HG03460 (cell line): ENCODE data around the gene DHX35.
A peak's percentile ranks its signal among the peaks of the same experiment; 100 is the strongest.
"Not testable (repeated sequence)": the region's sequence is repeated elsewhere in the genome, so short reads cannot be mapped to it uniquely, and the experiment has no call there.

Experiments
- ATAC-seq: cut with Tn5 transposase; IDR thresholded peaks from one replicate; pipeline ENCODE4 v1.9.1; 2021; ENCODE audit not compliant: unreplicated experiment

The DHX35 gene

GRCh38 chr20:38975539-38976120 lies 13.5 kb downstream of the DHX35 start:
- ATAC-seq = no peak

- ATAC-seq = no peak
Observed at GRCh38 chr20:38979434-38979833, 17.3 kb downstream of the DHX35 start.

- no peak for ATAC-seq
Observed at GRCh38 chr20:38979842-38980241, 17.7 kb downstream of the DHX35 start.

DNA sequence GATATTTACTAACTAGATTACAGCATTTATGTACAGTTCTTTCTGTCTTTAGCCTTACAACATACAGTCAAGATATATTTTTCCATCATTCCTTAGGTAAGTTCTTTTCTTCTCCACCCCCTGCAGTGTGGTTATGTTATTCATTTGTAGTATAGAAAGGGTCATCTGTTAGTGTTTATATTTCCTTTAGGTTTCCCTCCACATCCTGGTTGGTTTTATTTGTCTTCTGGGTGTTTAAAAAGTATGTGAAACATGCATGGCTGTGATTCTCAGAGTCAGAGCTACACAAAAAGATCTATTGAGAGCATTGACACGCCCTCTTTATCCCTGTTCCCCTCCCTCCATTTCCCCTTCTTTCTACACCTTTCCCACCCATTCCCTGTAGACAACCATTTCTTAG lies 20.1 kb downstream of the DHX35 start:
- no peak for ATAC-seq

- no peak for ATAC-seq
Observed at GRCh38 chr20:38985060-38985459, 22.9 kb downstream of the DHX35 start.

DNA sequence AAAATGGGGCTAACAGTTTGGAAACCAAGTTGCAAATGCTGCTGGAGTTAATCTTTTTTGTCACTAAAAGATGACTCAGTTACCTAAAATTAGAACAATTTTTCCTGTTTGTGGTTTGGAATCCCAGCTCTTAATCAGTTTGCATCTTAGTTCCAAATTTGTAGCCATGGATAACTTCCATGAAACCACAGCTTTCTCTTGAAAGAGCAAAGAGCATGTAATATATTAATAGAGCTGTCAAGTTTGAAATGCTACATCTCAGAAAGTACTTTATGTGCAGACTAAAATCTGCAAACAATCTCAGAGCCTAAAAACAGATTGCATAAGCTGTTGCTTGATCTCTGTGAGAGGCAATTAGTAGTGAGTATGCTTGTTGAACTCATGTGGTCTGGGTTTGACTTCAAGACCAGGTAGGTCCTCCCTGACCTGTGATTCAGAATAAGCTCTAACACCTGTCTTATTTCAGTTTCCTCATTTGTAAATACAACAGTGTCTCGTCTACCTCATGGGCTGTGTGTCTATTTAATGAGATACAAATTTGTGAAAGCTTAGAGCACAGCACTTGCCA lies 23.5 kb downstream of the DHX35 start:
- ATAC-seq = no peak

DNA sequence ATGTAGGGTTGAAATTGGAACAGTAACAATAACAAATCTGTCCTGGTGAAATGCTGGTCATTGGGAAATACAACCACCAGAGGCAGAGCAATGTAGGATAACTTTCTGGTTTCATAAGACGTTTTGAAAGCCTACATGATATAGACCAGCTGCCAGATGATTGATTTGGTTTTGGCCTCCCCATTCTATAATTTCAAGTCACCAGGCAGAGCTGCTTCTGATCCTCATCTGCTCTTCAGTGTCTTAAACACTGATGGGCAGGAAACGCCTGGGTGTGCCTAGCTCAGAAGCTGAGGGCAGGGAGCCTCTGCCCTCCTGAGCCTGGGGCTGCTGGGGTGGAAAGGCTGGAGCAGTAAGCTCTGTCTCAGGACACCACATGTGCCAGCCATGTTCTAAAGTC lies 24.5 kb downstream of the DHX35 start:
- ATAC-seq = no peak

DNA sequence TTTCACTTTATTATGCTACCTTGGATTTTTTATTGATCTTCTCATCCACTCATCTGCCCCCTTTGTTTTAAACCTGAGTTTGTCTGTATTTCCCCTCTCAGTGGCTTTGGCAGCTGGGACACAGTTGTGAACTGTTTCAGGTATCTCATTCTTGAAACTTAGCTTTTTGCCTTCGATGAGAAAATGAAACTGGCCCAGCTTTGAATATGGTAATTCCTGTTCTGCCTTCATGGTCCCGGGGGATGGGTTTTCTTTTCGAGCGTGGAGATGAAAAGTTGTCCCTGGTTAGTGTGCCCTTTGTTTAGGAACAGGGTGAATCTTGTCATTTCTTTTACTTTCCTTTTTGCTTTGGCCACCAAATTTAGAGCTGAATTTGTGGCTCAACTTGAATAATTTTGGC lies 25.6 kb downstream of the DHX35 start:
- peak; percentile 71 for ATAC-seq

- no peak for ATAC-seq
Observed at GRCh38 chr20:38990728-38991127, 28.6 kb downstream of the DHX35 start.

DNA sequence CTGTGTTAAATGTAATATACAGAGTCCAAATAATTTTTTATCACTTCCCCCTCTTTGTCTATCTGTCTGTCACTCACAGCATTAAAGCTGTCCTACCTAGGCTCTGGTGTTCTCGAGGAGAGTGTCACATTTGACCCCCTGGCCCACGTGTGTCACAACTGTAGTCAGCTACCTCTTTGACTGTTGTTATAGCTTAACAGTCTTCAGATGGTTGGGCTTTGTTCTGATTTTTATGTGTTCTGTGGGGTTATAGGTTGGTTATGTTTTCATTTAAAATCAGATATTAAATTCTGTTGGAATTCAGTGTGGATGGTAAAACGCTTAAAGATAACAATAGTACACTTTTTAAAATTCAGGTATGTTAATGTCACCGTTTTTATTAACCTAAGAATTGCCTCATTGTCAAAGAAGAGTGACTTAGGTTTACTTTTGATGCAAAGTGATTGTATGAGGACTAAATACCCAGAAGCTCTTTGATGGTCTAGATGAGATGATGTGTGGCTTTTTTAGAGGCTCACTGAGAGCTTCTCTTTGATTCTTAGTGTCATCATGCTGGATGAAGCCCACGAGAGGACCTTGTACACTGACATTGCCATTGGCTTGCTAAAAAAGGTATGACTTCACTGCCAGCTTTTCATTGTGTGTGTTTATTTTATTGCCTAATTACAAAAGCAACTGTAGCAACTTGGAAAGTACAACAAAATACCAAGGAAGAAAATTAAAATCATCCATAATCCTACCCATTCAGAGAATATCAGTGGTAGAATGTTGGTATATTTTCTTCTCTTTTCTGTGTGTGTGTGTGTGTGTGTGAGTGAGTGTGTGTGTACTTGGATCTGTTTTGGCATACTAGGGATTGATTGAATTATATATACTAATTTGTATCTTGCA lies 29.9 kb downstream of the DHX35 start:
- no peak for ATAC-seq

DNA sequence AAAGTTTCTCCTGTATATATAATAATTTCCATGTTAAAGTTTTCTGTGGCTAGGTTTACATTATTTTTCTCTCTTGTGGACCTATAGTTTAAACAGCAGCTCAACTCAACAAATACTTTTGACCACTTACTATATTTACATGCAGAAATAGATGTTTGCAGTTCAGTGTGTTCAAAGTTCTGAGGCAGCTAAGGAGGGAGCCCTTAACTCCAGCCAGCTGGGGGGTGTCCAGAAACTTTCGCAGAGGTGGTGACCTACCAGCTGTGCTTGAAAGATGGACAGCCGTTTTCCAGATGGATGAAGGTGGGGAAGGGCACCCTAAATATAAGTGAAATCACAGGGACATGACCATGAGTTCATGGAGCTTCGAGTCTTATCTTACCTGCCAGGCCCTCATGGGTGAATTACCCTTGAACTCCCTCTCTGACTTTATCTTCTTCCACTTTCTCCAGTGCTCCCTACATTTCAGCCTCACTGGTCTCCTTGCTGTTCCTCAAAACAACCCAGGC lies 33.4 kb downstream of the DHX35 start:
- ATAC-seq = no peak

DNA sequence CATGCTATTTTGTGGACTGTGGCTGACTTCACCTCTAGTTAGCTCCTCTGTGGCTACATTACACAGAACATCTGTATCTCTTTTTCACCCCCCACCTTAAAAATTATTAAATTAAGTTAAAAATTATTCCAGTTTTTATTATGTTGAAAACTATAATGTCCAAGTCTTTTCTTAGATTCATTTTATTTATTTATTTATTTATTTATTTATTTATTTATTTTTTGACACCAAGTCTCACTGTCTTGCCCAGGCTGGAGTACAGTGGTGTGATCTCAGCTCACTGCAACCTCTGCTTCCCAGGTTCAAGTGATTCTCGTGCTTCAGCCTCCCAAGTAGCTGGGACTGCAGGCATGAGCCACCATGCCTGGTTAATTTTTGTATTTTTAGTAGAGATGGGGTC lies 34.7 kb downstream of the DHX35 start:
- not testable (repeated sequence) for ATAC-seq

DNA sequence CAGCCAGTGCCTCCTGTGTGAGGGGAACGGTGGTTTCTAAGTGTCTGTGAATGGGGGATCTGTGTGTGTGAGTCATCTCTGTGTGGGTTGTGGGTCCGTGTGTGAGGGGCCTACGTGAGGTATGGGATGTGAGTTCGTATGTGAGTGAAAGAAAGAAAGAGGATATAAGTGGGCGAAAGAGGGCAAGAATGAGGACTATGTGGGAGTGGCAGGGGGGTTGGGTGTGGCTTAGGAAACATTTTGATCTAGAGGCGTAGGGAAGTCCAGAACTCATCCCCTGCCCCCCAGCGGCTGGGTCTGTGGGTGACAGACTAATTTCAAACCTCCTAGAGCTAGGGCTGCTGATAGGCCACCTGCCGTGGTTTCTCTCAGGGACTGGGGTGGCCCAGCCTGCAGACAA lies 35.5 kb downstream of the DHX35 start:
- ATAC-seq = peak; percentile 86

- ATAC-seq = no peak
Observed at GRCh38 chr20:38999217-38999616, 37.1 kb downstream of the DHX35 start.

DNA sequence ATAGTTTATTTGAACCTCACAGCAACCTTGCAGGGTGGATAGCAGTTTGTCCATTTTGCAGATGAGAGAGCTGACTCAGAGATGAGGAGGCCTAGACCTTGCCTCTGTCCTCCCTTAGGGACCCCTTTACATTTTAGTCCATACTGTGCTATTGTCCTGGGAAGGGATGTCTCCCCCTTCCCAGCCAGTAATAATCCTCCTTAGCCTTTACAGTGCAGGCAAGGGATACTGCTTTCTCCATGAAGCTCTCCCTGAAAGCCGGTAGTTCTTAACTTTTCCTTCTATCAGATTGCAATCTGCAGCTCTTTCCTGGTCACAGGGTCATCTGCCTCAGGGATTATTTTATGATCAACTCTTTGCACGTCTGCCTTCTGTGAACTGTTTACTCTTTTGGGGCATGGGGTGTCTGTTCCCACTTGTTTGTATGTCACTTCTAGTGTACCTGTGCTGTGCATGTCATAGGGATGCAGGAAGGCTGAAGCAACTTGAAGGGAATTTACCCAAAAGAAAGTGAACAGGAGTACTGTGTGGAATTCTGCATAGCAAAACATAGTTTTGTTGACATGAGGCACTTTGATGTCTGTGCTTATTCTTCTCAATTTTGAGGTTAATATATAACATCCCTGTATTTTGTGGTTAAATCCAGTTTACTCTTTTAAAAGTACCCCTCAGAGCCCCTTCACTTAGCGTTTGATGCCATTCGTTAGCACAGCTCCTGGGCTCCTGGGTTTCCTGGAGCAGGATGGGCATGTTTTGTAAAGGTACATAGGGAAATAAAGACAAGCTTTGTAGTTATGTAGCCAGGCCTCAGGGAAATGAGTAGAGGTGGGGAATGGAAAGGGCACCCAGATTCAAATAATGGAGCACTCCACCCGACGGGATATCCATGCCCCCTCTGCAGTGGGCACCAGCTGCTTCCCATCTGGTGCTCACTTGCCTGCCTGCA lies 38.1 kb downstream of the DHX35 start:
- ATAC-seq = no peak

DNA sequence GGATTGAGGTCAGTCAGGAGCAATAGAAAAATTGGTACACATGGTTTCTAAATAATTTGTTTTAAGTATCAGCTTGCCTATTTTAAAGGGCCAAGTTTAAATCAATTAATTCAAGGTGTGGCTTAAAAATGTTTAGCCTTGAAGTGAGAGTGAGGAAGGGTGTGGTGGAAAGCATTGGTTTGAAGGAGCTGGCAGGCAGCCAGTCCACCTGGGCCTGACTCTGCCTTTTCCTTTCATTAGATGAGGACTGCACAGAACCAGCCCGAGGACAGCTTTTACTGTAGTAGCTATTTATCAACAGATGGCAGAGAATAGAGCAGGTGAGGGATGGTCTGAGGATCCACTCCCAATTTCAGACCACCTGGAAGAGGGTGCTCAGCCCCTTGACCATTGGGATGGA lies 42.4 kb downstream of the DHX35 start:
- ATAC-seq = no peak

- ATAC-seq = no peak
Observed at GRCh38 chr20:39009348-39009747, 47.2 kb downstream of the DHX35 start.

- no peak for ATAC-seq
Observed at GRCh38 chr20:39010496-39010895, 48.4 kb downstream of the DHX35 start.

DNA sequence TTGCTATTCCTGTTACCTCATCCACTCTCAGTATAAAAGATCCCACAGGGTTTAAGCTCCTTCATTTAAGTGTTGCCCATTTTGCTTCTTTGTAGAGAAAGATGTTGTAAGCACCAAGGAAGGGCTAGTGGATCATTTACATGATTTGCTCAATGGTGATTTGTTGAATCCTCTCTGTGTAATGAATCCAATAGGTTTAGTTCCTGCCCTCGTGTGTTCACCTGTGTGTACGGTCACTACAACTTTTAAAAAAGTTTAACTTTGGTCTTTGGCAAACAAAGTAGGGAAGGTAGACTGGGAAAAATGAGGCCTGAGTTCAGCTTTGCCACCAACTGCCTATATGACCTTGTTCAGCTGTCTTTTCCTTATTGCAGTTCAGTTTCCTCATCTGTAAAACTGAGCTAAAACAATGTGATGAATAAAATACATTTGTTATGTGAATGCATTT lies 51.5 kb downstream of the DHX35 start:
- ATAC-seq = no peak

DNA sequence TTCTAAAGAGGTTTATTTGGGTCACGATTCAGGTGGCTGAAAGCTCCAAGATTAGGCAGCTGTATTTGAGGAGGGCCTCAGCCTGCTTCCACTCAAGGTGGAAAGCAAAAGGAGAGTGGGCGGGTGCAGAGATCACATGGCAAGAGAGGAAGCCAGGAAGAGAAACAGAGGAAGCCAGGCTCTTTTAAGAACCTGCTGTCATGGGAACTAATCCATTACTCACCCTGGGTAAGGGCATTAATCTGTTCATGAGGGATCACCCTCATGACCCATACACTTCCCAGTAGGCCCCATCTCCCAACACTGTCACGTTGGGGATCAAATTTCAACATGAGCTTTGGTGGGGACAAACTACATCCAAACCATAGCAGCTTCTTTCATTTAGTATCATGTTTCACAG lies 53.9 kb downstream of the DHX35 start:
- ATAC-seq = no peak

DNA sequence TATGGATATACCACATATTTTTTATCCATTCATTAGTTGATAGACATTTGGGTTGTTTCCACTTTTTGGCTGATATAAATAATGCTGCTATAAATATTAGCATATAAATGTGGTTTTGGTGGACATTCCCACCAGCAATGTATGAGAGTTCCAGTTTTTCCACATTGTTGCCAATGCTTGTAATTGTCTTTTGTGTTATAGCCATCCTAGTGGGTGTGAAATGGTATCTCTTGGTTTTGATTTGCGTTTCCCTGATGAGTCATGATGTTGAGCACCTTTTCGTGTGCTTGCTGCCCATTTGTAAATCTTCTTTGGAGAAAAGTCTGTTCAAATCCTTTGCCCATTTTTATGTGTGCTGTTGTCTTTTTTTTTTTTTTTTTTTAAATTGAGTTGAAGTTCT lies 54.4 kb downstream of the DHX35 start:
- ATAC-seq = no peak
